ENCODE results near the gene MED16. TPM values are rescaled to one million over a fixed set of nuclear protein-coding genes. Genes with fewer than 3 reads are reported as not detected.

Gene MED16
- total RNA-seq, 2 experiments from 2014 or later: 19.1 to 54.3 TPM

GRCh38 chr19:862581-863314, 30.2 kb downstream of the MED16 start:
- H3K9me3 ChIP-seq (ENCODE audit: low read length): no peaks in the 10 kb centered on the region
- H3K9me2 ChIP-seq (ENCODE audit: insufficient read depth, low read length): no peaks in the 10 kb centered on the region
- TF ChIP-seq CTCF (conservative IDR thresholded peaks at IDR 0.05; ENCODE audit: low read length) (no peak), EZH2phosphoT487 (IDR thresholded peaks at IDR 0.05; ENCODE audit: borderline replicate concordance, low read depth, low read length) (no peak)
- H3K4me3 ChIP-seq (ENCODE audit: low read depth, low read length, poor library complexity, severe bottlenecking): peak overlapping the region; percentile 59
- peak overlapping the region; percentile 83 for H3K4me2 ChIP-seq (ENCODE audit: low read length)
- no peaks in the 10 kb centered on the region for H3K79me2 ChIP-seq (ENCODE audit: insufficient read depth, low read depth, low read length)
- peak overlapping the region; percentile 38; the same call in 1 of the 2 replicates for H2AFZ ChIP-seq (ENCODE audit: low read length)
- no peaks in the 10 kb centered on the region for H4K20me1 ChIP-seq (ENCODE audit: insufficient read depth, low read length)
- H3K36me3 ChIP-seq (ENCODE audit: insufficient read depth, low read length): no peaks in the 10 kb centered on the region
- intact Hi-C loops (cut with micrococcal nuclease; ENCODE audit: unreplicated experiment): loop anchor here (1.0 to 2.0 kb wide), 6 partner anchors 31 to 312 kb away; partner anchors contain the start of genes KISS1R, MED16, RNU6-9 and SBNO2
- POLR2A ChIA-PET: interaction anchor here (0.5 kb wide), 1 partner anchor 103 kb away, joined by 5 read pairs; no protein-coding TSS in a partner anchor
- CTCF ChIA-PET (ENCODE audit: unreplicated experiment): interaction anchor here (0.9 kb wide), 1 partner anchor 60 kb away, joined by 3 read pairs; no protein-coding TSS in a partner anchor
- BruUV-seq (replicated peaks): no TSS peak
- peak overlapping the region; percentile 50 for H3K27ac ChIP-seq (ENCODE audit: low read depth, low read length, poor library complexity, severe bottlenecking)
- peak; percentile 89 for DNase-seq (ENCODE audit: low spot score)
- H3K4me1 ChIP-seq (ENCODE audit: insufficient read depth, low read length, poor library complexity, severe bottlenecking): peaks cover 31% of the 10 kb centered on the region

GRCh38 chr19:861756-862580, 31.0 kb downstream of the MED16 start:
- ChIA-PET CTCF (ENCODE audit: unreplicated experiment) (no interaction called here), POLR2A (interaction anchor here (0.5 kb wide), 1 partner anchor 104 kb away, joined by 5 read pairs; no protein-coding TSS in a partner anchor)
- Histone ChIP-seq H3K4me3 (ENCODE audit: low read depth, low read length, poor library complexity, severe bottlenecking) (peak overlapping the region; percentile 59), H3K79me2 (ENCODE audit: insufficient read depth, low read depth, low read length) (no peaks in the 10 kb centered on the region), H2AFZ (ENCODE audit: low read length) (no peak overlapping the region; the same call in 1 of the 2 replicates), H3K4me2 (ENCODE audit: low read length) (peak overlapping the region; percentile 83), H3K9me3 (ENCODE audit: low read length) (no peaks in the 10 kb centered on the region), H4K20me1 (ENCODE audit: insufficient read depth, low read length) (no peaks in the 10 kb centered on the region), H3K9me2 (ENCODE audit: insufficient read depth, low read length) (no peaks in the 10 kb centered on the region), H3K36me3 (ENCODE audit: insufficient read depth, low read length) (no peaks in the 10 kb centered on the region), H3K27ac (ENCODE audit: low read depth, low read length, poor library complexity, severe bottlenecking) (peak overlapping the region; percentile 50), H3K4me1 (ENCODE audit: insufficient read depth, low read length, poor library complexity, severe bottlenecking) (peaks cover 31% of the 10 kb centered on the region)
- peak; percentile 64 for TF ChIP-seq CTCF (conservative IDR thresholded peaks at IDR 0.05; ENCODE audit: low read length)
- TF ChIP-seq EZH2phosphoT487 (IDR thresholded peaks at IDR 0.05; ENCODE audit: borderline replicate concordance, low read depth, low read length): no peak
- BruUV-seq (replicated peaks): no TSS peak
- peak; percentile 93 for DNase-seq (ENCODE audit: low spot score)
- intact Hi-C loops (cut with micrococcal nuclease; ENCODE audit: unreplicated experiment): loop anchor here (1.0 to 2.0 kb wide), 6 partner anchors 31 to 312 kb away; partner anchors contain the start of genes KISS1R, MED16, RNU6-9 and SBNO2
